Breast epithelium (tissue), 3 donors: ENCODE measurements around the gene GPAT2.
"Not testable (repeated sequence)": the region's sequence is repeated elsewhere in the genome, so short reads cannot be mapped to it uniquely, and the experiment has no call there.

Experiments
- POLR2A ChIP-seq: fragments of 450-650 bp; IDR thresholded peaks from one replicate; pipeline ENCODE4 v1.6.1; 2016; ENCODE audit warnings: antibody characterized with exemption, mild to moderate bottlenecking, moderate library complexity
- TF ChIP-seq, protein P1 (sequence below), 3 donors: fragments of 450-650 bp; IDR thresholded peaks; one replicate each; pipeline ENCODE4 v1.5.1; 2016 to 2017; ENCODE audit warnings: antibody characterized with exemption in 3 of 3, mild to moderate bottlenecking in 3 of 3, moderate library complexity in 3 of 3

DNA sequence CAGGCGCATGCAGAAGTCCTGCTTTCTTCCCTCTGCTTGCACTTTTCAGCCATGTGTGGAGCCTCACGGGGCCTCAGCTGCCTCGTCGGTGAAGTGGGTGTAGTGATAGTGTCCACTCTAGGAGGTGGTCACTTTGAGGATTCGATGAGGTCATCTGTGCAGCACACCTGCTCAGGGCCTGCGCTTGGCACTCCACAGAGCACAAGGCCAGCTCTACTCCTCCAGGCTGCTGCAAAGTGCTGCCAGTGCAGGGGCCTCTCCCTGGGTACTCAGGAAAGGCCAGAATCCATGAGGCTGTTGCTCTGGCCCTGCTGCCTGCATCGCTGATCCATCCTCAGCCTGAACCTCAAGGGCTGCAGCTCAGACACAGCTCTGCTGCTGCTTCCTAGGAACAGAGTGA is 31.8 kb upstream of the GPAT2 start:
- TF ChIP-seq, protein P1, sequence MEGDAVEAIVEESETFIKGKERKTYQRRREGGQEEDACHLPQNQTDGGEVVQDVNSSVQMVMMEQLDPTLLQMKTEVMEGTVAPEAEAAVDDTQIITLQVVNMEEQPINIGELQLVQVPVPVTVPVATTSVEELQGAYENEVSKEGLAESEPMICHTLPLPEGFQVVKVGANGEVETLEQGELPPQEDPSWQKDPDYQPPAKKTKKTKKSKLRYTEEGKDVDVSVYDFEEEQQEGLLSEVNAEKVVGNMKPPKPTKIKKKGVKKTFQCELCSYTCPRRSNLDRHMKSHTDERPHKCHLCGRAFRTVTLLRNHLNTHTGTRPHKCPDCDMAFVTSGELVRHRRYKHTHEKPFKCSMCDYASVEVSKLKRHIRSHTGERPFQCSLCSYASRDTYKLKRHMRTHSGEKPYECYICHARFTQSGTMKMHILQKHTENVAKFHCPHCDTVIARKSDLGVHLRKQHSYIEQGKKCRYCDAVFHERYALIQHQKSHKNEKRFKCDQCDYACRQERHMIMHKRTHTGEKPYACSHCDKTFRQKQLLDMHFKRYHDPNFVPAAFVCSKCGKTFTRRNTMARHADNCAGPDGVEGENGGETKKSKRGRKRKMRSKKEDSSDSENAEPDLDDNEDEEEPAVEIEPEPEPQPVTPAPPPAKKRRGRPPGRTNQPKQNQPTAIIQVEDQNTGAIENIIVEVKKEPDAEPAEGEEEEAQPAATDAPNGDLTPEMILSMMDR (IDR thresholded peaks at IDR 0.05) = not testable (repeated sequence)
- not testable (repeated sequence) for TF ChIP-seq POLR2A
